HG03060 (cell line): ENCODE results near the gene BPIFB1.

Experiments used
- ATAC-seq: cut with Tn5 transposase; IDR thresholded peaks from one replicate; pipeline ENCODE4 v1.9.1; 2021; ENCODE audit warnings: low read depth, moderate number of reproducible peaks; ENCODE audit not compliant: unreplicated experiment

The BPIFB1 gene

GRCh38 chr20:33291830-33292355 lies 8.9 kb downstream of the BPIFB1 start:
- ATAC-seq, result no peak

GRCh38 chr20:33296206-33296605 lies 13.2 kb downstream of the BPIFB1 start:
- no peak for ATAC-seq

GRCh38 chr20:33298391-33298790 lies 15.4 kb downstream of the BPIFB1 start:
- ATAC-seq, result no peak

- no peak for ATAC-seq
Observed at GRCh38 chr20:33299111-33299603, 16.1 kb downstream of the BPIFB1 start.

- no peak for ATAC-seq
Observed at GRCh38 chr20:33301192-33301930, 18.3 kb downstream of the BPIFB1 start.

GRCh38 chr20:33303595-33303994 lies 20.6 kb downstream of the BPIFB1 start:
- no peak for ATAC-seq

GRCh38 chr20:33304046-33304445 lies 21.0 kb downstream of the BPIFB1 start:
- ATAC-seq, result no peak

- ATAC-seq, result no peak
Observed at GRCh38 chr20:33305589-33306057, 22.6 kb downstream of the BPIFB1 start.

GRCh38 chr20:33306228-33306627 lies 23.2 kb downstream of the BPIFB1 start:
- no peak for ATAC-seq

GRCh38 chr20:33306807-33307206 lies 23.8 kb downstream of the BPIFB1 start:
- no peak for ATAC-seq

- ATAC-seq, result no peak
Observed at GRCh38 chr20:33308668-33309067, 25.7 kb downstream of the BPIFB1 start.

GRCh38 chr20:33309631-33310030 lies 26.6 kb downstream of the BPIFB1 start:
- ATAC-seq, result no peak

- ATAC-seq, result no peak
Observed at GRCh38 chr20:33310327-33310899, 27.4 kb downstream of the BPIFB1 start.

- ATAC-seq, result no peak
Observed at GRCh38 chr20:33311011-33311410, 28.0 kb downstream of the BPIFB1 start.

- no peak for ATAC-seq
Observed at GRCh38 chr20:33311996-33312395, 29.0 kb downstream of the BPIFB1 start.

GRCh38 chr20:33312583-33312982 lies 29.6 kb downstream of the BPIFB1 start:
- ATAC-seq, result no peak

- ATAC-seq, result no peak
Observed at GRCh38 chr20:33313686-33314314, 30.8 kb downstream of the BPIFB1 start.

GRCh38 chr20:33316343-33316742 lies 33.3 kb downstream of the BPIFB1 start:
- no peak for ATAC-seq

- ATAC-seq, result no peak
Observed at GRCh38 chr20:33316958-33317357, 33.9 kb downstream of the BPIFB1 start.

GRCh38 chr20:33317424-33318095 lies 34.5 kb downstream of the BPIFB1 start:
- no peak for ATAC-seq

GRCh38 chr20:33318096-33318429 lies 35.0 kb downstream of the BPIFB1 start:
- no peak for ATAC-seq
